ENCODE data around the gene GAD1. TPM values are rescaled to one million over a fixed set of nuclear protein-coding genes. Genes with fewer than 3 reads are reported as not detected.

Gene GAD1
- polyA plus RNA-seq, 1 donor from 2014 or later = 56.3 TPM

GRCh38 chr2:170783549-170783948 lies 33.1 kb upstream of the GAD1 start:
- Histone ChIP-seq H3F3A (ENCODE audit: insufficient read depth, low read length, poor library complexity, severe bottlenecking) (no peaks in the 10 kb centered on the region), H2AFZ (ENCODE audit: low read depth, low read length) (no peak overlapping the region), H3K9ac (ENCODE audit: low read length) (no peak overlapping the region), H3K4me2 (ENCODE audit: low read length) (no peak overlapping the region), H3K27me3 (ENCODE audit: insufficient read depth, low read depth, low read length) (no peaks in the 10 kb centered on the region), H3K79me2 (replicated peaks; ENCODE audit: insufficient read depth, low read length) (no peaks in the 10 kb centered on the region), H3K9me2 (ENCODE audit: insufficient read depth, low read length) (no peaks in the 10 kb centered on the region), H3K9me3 (ENCODE audit: low read length) (no peaks in the 10 kb centered on the region), H4K20me1 (ENCODE audit: insufficient read depth) (no peaks in the 10 kb centered on the region), H3K27ac (ENCODE audit: low read length) (no peak overlapping the region), H3K36me3 (ENCODE audit: insufficient read depth, low read length) (no peaks in the 10 kb centered on the region), H3K4me3 (ENCODE audit: low read length) (no peak overlapping the region)
- TF ChIP-seq MXI1 (conservative IDR thresholded peaks at IDR 0.05; ENCODE audit: poor library complexity, severe bottlenecking) = no peak
- no peak for TF ChIP-seq TAF1 (IDR thresholded peaks at IDR 0.05; ENCODE audit: low read depth)
- TF ChIP-seq RAD21 (conservative IDR thresholded peaks at IDR 0.05) = no peak
- no peak for TF ChIP-seq SMC3 (conservative IDR thresholded peaks at IDR 0.05; ENCODE audit: poor library complexity)
- no peak for TF ChIP-seq REST (IDR thresholded peaks at IDR 0.05; ENCODE audit: borderline replicate concordance)
- no peak for TF ChIP-seq EP300 (conservative IDR thresholded peaks at IDR 0.05; ENCODE audit: poor library complexity, severe bottlenecking)
- TF ChIP-seq EZH2 (IDR thresholded peaks at IDR 0.05; ENCODE audit: borderline replicate concordance, insufficient read depth, low read length, poor library complexity, severe bottlenecking) = no peak
- no peak for TF ChIP-seq POLR2AphosphoS5 (IDR thresholded peaks at IDR 0.05)
- TF ChIP-seq CTCF (IDR thresholded peaks at IDR 0.05; ENCODE audit: poor library complexity, severe bottlenecking) = no peak

GRCh38 chr2:170798996-170799395 lies 17.7 kb upstream of the GAD1 start:
- H3K79me2 ChIP-seq (replicated peaks; ENCODE audit: insufficient read depth, low read length) = no peaks in the 10 kb centered on the region
- H3K4me2 ChIP-seq (ENCODE audit: low read length) = no peak overlapping the region
- TF ChIP-seq SMC3 (conservative IDR thresholded peaks at IDR 0.05; ENCODE audit: poor library complexity) (no peak), EP300 (conservative IDR thresholded peaks at IDR 0.05; ENCODE audit: poor library complexity, severe bottlenecking) (no peak), EZH2 (IDR thresholded peaks at IDR 0.05; ENCODE audit: borderline replicate concordance, insufficient read depth, low read length, poor library complexity, severe bottlenecking) (no peak), RAD21 (conservative IDR thresholded peaks at IDR 0.05) (no peak), TAF1 (IDR thresholded peaks at IDR 0.05; ENCODE audit: low read depth) (no peak), POLR2AphosphoS5 (IDR thresholded peaks at IDR 0.05) (no peak), CTCF (IDR thresholded peaks at IDR 0.05; ENCODE audit: poor library complexity, severe bottlenecking) (no peak), MXI1 (conservative IDR thresholded peaks at IDR 0.05; ENCODE audit: poor library complexity, severe bottlenecking) (no peak), REST (IDR thresholded peaks at IDR 0.05; ENCODE audit: borderline replicate concordance) (no peak)
- H3K4me3 ChIP-seq (ENCODE audit: low read length) = no peak overlapping the region
- no peaks in the 10 kb centered on the region for H3K36me3 ChIP-seq (ENCODE audit: insufficient read depth, low read length)
- no peak overlapping the region for H2AFZ ChIP-seq (ENCODE audit: low read depth, low read length)
- no peaks in the 10 kb centered on the region for H3K9me2 ChIP-seq (ENCODE audit: insufficient read depth, low read length)
- H3K27me3 ChIP-seq (ENCODE audit: insufficient read depth, low read depth, low read length) = no peaks in the 10 kb centered on the region
- no peak overlapping the region for H3K27ac ChIP-seq (ENCODE audit: low read length)
- no peaks in the 10 kb centered on the region for H3K9me3 ChIP-seq (ENCODE audit: low read length)
- H3K9ac ChIP-seq (ENCODE audit: low read length) = no peak overlapping the region
- no peaks in the 10 kb centered on the region for H3F3A ChIP-seq (ENCODE audit: insufficient read depth, low read length, poor library complexity, severe bottlenecking)
- H4K20me1 ChIP-seq (ENCODE audit: insufficient read depth) = no peaks in the 10 kb centered on the region
